GM18870 (cell line): ENCODE results near the gene EGFL6.
"Not testable (repeated sequence)": the region's sequence is repeated elsewhere in the genome, so short reads cannot be mapped to it uniquely, and the experiment has no call there.

Experiments
- ATAC-seq: cut with Tn5 transposase; IDR thresholded peaks from one replicate; pipeline ENCODE4 v1.9.1; 2021; ENCODE audit warnings: moderate library complexity; ENCODE audit not compliant: unreplicated experiment

Gene EGFL6

GRCh38 chrX:13590207-13590606 is 20.8 kb downstream of the EGFL6 start:
- ATAC-seq = no peak

GRCh38 chrX:13590914-13591313 is 21.5 kb downstream of the EGFL6 start:
- ATAC-seq = no peak

- no peak for ATAC-seq
These were observed 28.5 kb downstream of the EGFL6 start for GRCh38 chrX:13597874-13598273.

GRCh38 chrX:13598877-13599276 is 29.5 kb downstream of the EGFL6 start:
- ATAC-seq = no peak

- no peak for ATAC-seq
These were observed 30.1 kb downstream of the EGFL6 start for GRCh38 chrX:13599491-13599890.

- ATAC-seq = no peak
These were observed 36.2 kb downstream of the EGFL6 start for GRCh38 chrX:13605611-13606010.

- no peak for ATAC-seq
These were observed 38.1 kb downstream of the EGFL6 start for GRCh38 chrX:13607331-13607995.

GRCh38 chrX:13607996-13608365 is 38.6 kb downstream of the EGFL6 start:
- ATAC-seq = no peak

GRCh38 chrX:13614154-13614553 is 44.8 kb downstream of the EGFL6 start:
- no peak for ATAC-seq

- ATAC-seq = no peak
These were observed 50.8 kb downstream of the EGFL6 start for GRCh38 chrX:13620207-13620606.

- no peak for ATAC-seq
These were observed 53.1 kb downstream of the EGFL6 start for GRCh38 chrX:13622401-13622964.

- no peak for ATAC-seq
These were observed 57.9 kb downstream of the EGFL6 start for GRCh38 chrX:13627306-13627705.

- ATAC-seq = not testable (repeated sequence)
These were observed 67.8 kb downstream of the EGFL6 start for GRCh38 chrX:13637224-13637623.

- ATAC-seq = no peak
These were observed 68.6 kb downstream of the EGFL6 start for GRCh38 chrX:13638021-13638420.

GRCh38 chrX:13638826-13639225 is 69.4 kb downstream of the EGFL6 start:
- no peak for ATAC-seq

- ATAC-seq = not testable (repeated sequence)
These were observed 72.3 kb downstream of the EGFL6 start for GRCh38 chrX:13641684-13642083.

GRCh38 chrX:13645464-13646153 is 76.2 kb downstream of the EGFL6 start:
- no peak for ATAC-seq

- ATAC-seq = no peak
These were observed 76.8 kb downstream of the EGFL6 start for GRCh38 chrX:13646154-13646549.

GRCh38 chrX:13647709-13648212 is 78.4 kb downstream of the EGFL6 start:
- no peak for ATAC-seq

- not testable (repeated sequence) for ATAC-seq
These were observed 78.9 kb downstream of the EGFL6 start for GRCh38 chrX:13648336-13648735.

- no peak for ATAC-seq
These were observed 80.4 kb downstream of the EGFL6 start for GRCh38 chrX:13649838-13650237.

- ATAC-seq = no peak
These were observed 80.9 kb downstream of the EGFL6 start for GRCh38 chrX:13650318-13650717.
